ENCODE results near the gene NDUFV3. TPM values are rescaled to one million over a fixed set of nuclear protein-coding genes. Genes with fewer than 3 reads are reported as not detected.

The NDUFV3 gene
- total RNA-seq (10 to 100 TPM; 42.6 to 63.7 (median 52.2) TPM), polyA plus RNA-seq (10 to 100 TPM; 25.9 to 57.1 TPM)
- long read RNA-seq, donor 1, full-length matches to known transcripts = 169 of 196 reads
- long read RNA-seq, donor 1, partial matches to known transcripts = 20 of 196 reads
- long read RNA-seq, donor 1, other reads (novel, unspliced or antisense) = 7 of 196 reads
- long read RNA-seq, donor 2, full-length matches to known transcripts = 189 of 235 reads
- long read RNA-seq, donor 2, partial matches to known transcripts = 25 of 235 reads
- long read RNA-seq, donor 2, other reads (novel, unspliced or antisense) = 21 of 235 reads
- long read RNA-seq, donor 3, full-length matches to known transcripts = 77 of 90 reads
- long read RNA-seq, donor 3, partial matches to known transcripts = 5 of 90 reads
- long read RNA-seq, donor 3, other reads (novel, unspliced or antisense) = 8 of 90 reads

DNA sequence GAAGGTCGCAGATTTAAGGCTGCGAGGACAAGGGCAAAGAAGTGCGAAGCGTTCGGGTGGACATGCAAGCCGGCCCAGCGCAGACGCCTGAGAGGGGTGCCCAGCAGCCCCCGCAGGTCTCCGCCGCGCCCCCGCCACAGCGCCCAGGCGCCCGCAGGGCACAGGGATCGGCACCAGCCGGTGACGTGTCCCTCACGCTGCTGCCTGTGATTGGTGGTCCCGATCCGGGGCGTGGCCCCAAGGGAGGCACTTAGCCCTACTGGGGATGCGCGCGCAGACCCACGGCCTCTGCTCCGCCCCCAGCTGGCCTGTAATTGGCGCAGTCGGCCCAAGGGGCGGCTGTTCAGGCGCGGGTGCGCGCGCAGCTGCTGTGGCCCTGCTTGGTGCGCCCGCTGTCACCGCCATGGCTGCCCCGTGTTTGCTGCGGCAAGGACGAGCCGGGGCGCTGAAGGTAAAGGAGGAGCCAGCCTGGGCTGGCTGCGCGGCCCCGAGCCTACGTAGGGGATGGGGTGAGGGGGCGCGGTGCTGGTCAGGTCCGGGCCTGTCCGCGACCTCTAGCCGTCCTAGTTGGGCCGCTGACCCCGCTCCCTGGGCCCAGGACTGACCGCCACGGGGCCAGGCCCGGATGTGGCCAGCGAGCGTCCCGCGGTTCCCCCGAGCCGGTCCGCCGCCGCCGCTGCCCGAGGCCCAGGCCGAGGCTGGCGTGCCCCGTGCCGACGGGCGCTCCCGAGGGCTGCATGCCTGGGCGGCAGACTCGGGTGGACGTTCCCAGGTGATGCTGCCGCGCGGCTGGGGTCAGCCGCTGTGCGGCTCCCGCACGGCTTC is at the start of gene NDUFV3:
NDUFV3 (plus strand) TSS at position 379 of the 825 bp plus-strand sequence; CDS start at position 404, 25 bp downstream.
- intact Hi-C loops (cut with DNase I) = loop anchor here in 4 of 10 donors (1.0 to 10.0 kb wide), 3 partner anchors 14 to 772 kb away; partner anchors contain the start of genes PKNOX1 (in 2 of the 4) and WDR4 (in 2 of the 4)
- H3K36me3 ChIP-seq = peaks cover 0 to 33% (median 7%) of the 10 kb centered on the region in 9 donors
- H3K4me3 ChIP-seq = peak within 1 kb of the TSS; percentile 58 to 99 (median 86)
- 0 to 1% methylated on average over 81 to 87 of the region's 87 CpGs for WGBS, 2 donors
- no peaks in the 10 kb centered on the region for H3K27me3 ChIP-seq
- peak within 1 kb of the TSS; percentile 86 to 99 (median 96) for H3K27ac ChIP-seq
- H3K4me1 ChIP-seq = peaks cover 5 to 28% (median 20%) of the 10 kb centered on the region in 9 donors
- H3K9me3 ChIP-seq = no peaks in the 10 kb centered on the region
- DNase-seq (peak; percentile 99 to 100), ATAC-seq (peak; percentile 97 to 100 (median 99))
- TF ChIP-seq, protein P1, sequence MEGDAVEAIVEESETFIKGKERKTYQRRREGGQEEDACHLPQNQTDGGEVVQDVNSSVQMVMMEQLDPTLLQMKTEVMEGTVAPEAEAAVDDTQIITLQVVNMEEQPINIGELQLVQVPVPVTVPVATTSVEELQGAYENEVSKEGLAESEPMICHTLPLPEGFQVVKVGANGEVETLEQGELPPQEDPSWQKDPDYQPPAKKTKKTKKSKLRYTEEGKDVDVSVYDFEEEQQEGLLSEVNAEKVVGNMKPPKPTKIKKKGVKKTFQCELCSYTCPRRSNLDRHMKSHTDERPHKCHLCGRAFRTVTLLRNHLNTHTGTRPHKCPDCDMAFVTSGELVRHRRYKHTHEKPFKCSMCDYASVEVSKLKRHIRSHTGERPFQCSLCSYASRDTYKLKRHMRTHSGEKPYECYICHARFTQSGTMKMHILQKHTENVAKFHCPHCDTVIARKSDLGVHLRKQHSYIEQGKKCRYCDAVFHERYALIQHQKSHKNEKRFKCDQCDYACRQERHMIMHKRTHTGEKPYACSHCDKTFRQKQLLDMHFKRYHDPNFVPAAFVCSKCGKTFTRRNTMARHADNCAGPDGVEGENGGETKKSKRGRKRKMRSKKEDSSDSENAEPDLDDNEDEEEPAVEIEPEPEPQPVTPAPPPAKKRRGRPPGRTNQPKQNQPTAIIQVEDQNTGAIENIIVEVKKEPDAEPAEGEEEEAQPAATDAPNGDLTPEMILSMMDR (IDR thresholded peaks at IDR 0.05) = no peak

DNA sequence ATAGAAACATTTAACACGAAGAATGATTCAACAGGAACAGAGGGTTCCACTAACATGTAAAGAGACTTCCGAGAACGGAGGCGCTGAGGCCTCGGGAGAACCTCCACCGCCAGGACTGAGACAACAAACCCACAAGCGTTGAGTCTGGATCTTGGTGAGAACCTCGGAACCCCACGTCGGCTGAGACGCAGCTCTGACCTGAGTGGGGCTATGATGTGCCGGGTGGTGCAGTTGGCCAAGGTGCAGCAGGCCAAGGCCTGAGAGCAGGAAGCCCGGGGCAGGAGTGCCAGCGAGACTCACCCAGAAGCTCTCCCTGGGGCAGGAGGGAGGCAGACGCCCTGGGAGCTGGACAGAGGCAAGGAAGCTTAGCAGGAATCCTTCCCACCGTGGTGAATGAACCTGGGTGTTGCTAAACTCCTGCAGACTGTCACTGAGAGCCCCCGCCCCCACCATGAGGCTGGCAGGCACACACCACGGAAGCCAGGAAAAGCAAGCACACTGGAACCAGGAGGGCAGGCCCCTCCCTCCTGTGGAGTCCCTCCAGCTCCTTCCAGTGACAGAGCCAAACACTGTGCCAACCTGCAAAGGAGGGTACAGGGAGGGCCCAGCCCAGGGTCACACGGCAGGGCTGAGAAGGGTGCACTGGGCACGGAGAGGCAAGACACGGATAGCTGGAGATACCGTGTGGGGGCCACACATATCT is 48.5 kb upstream of the NDUFV3 start:
- WGBS, 2 donors = 73 to 74% methylated on average over 22 of the region's 22 CpGs
- H3K9me3 ChIP-seq = no peaks in the 10 kb centered on the region
- no peaks in the 10 kb centered on the region for H3K27me3 ChIP-seq
- TF ChIP-seq, protein P1 (IDR thresholded peaks at IDR 0.05) = no peak
- DNase-seq (peak; percentile 65 to 68), ATAC-seq (peak; percentile 84 to 96 (median 92))
- intact Hi-C loops (cut with DNase I) = loop anchor here in 1 of 10 donors (10.0 kb wide), 1 partner anchor 60 kb away; no protein-coding TSS in a partner anchor
- H3K4me3 ChIP-seq = peak overlapping the region in 1 of 10 donors; percentile 7
- H3K27ac ChIP-seq = peak overlapping the region in 9 of 10 donors; percentile 22 to 77 (median 60)
- H3K36me3 ChIP-seq = peaks cover 0 to 89% (median 25%) of the 10 kb centered on the region in 9 donors
- H3K4me1 ChIP-seq = peaks cover 0 to 18% (median 11%) of the 10 kb centered on the region in 9 donors

DNA sequence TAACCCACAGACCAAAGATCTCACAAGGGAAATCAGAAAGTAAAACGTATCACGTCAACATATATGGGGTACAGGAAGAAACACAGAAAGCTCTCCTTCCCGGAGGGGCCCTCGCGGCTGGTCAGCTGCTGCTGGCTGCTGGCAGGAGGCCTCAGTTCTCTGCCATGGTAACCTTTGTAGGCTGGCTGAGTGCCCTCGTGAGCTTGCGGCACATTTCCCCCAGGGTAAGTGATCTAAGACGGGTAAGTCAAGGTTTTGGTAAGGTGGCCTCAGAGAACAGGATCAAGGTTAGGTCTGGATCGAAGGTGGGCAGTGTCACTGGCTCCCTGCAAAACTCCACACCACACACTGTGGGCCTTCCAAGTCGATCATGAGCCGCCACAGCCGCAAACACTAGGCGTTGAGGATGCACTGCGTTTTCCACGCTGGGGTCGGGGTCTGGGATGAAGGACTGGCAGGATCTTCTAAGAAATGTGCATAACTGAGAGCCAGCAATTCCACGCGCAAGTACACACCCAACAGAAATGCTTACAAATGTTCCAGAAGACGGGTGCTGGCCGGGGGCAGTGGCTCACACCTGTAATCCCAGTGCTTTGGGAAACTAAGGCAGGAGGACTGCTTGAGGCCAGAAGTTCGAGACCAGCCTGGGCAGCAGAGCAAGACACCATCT is 47.7 kb upstream of the NDUFV3 start:
- 74 to 79% methylated on average over 21 of the region's 21 CpGs for WGBS, 2 donors
- peak overlapping the region in 1 of 10 donors; percentile 7 for H3K4me3 ChIP-seq
- H3K9me3 ChIP-seq = no peaks in the 10 kb centered on the region
- intact Hi-C loops (cut with DNase I) = loop anchor here in 1 of 10 donors (10.0 kb wide), 1 partner anchor 59 kb away; no protein-coding TSS in a partner anchor
- ATAC-seq (peak; percentile 26 to 86 (median 72)), DNase-seq (peak; percentile 45 to 49)
- H3K27me3 ChIP-seq = no peaks in the 10 kb centered on the region
- TF ChIP-seq, protein P1 (IDR thresholded peaks at IDR 0.05) = no peak
- peak overlapping the region in 9 of 10 donors; percentile 22 to 77 (median 60) for H3K27ac ChIP-seq
- peaks cover 0 to 18% (median 11%) of the 10 kb centered on the region in 9 donors for H3K4me1 ChIP-seq
- peaks cover 0 to 89% (median 26%) of the 10 kb centered on the region in 9 donors for H3K36me3 ChIP-seq
